GM18519 (cell line): ENCODE data around the gene MECR.

Experiments
- ATAC-seq: cut with Tn5 transposase; IDR thresholded peaks from one replicate; pipeline ENCODE4 v1.9.1; 2021; ENCODE audit warnings: mild to moderate bottlenecking, moderate library complexity; ENCODE audit not compliant: unreplicated experiment, low FRiP score

MECR gene

DNA sequence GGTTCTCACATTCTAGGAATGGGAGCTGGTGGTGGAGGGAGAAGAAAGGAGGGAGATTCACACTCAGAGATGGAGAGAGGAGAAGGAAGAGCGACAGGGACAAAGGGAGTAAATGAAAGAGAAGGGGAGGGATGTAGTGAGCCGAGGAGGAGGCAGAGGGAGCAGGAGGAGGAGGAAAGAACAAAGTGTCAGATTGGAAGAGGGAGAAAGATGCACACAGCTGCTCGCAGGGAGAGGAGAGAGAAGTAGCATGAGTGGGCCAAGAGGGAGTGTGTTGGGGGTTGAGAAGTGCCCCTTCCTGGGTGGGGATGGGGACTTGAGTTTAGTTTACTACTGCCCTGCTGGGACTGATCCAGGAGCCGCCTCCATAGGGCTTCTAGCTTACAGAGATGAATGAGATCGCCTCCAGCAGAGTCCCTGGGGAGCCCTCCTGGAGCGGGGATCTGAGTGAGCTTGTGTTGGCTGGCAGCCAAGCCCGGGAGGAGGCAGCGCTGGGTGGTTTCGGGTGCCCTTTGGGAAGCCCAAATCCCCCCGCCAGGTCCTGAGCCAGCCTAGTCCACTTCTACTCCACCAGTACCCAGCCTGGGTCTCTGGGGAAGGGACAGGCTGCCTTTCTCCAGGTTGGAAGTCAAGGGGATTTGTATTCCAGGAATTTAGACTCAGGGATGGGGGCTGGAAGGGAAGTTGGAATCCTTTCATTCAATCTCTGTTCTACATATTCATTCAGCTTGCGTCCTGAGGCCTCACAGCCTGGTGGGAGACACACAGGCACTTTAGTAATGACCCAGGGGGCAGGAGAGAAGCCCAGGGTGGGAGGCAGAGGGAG is 26.5 kb upstream of the MECR start:
- no peak for ATAC-seq

- ATAC-seq, result no peak
These were observed 25.7 kb upstream of the MECR start for GRCh38 chr1:29256394-29256793.

DNA sequence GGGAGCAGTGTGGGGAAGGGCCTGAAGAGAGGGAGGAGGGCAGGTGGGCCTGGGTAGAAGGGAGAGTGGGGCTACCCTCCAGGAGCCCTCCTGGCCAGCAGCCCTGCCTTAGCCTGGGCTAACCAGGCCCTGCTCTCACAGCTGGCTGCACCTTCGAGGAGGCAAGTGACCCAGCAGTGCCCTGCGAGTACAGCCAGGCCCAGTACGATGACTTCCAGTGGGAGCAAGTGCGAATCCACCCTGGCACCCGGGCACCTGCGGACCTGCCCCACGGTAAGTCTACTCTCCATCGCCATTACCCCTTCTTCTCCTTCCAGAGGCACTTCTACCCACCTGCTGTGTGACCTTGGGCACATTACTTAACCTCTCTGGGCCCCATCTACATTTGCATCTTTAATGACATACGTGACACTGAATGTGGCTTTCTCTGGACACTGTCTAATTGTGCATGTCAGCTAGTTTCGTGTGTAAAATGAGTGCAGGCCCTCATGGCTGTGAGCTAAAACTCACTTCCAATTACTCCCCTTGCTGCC is 24.5 kb upstream of the MECR start:
- no peak for ATAC-seq

- no peak for ATAC-seq
These were observed 23.6 kb upstream of the MECR start for GRCh38 chr1:29254346-29254745.

GRCh38 chr1:29253180-29253579 is 22.4 kb upstream of the MECR start:
- ATAC-seq, result no peak

GRCh38 chr1:29251164-29252124 is 20.7 kb upstream of the MECR start:
- no peak for ATAC-seq

DNA sequence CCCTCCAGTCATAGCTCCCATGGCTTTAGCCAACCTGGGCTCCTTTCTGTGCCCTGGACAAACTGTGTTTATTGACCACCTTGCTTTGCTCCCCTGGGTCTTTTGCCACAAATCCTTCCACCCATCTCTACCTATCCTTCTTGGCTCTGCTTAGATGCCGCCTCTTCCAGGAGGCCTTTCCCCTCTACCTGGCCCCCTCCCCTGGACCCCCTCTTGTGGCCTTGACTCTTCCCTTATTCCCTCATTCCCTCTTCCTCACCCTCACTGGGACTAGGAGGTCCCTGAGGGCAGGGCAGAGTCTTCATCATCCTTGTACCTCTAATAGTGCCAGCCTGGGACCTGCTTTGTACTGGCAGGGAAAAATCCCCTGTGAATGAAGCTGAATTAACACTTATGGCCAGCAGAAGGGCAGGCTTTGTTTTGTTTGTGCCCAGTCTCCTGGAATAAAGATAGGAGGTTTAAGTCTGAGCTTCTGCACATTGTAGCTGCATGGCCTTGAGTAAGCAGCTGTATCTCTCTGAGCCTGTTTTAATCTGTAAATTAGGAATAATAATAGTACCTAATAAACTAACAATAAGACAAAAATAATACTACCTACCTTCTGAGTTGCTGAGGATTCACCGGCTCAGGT is 19.3 kb upstream of the MECR start:
- no peak for ATAC-seq

DNA sequence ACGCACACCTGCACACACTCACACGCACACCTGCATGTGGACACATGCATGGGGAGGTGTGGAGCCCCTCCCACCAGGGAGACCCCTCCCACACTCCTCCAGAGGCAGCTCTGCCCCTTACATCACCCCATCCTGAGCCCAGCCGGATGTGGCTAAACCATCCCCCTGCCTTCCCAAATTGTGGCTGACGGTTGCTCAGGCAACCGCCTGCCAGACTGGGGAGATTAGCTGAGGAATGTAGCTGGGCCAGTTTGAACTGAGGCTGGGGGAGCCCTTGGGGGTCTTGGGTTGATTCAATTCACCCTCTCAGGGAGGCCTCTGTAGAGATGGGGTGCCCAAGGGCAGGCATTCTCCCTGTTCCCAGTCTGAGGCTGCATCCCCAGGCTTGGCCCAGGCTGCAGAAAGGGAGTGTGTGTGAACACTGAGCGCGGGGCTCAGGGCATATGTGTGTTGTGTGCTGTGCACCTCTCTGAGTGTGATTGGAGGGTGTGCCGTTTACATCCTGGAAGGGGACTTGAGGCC is 18.5 kb upstream of the MECR start:
- no peak for ATAC-seq

DNA sequence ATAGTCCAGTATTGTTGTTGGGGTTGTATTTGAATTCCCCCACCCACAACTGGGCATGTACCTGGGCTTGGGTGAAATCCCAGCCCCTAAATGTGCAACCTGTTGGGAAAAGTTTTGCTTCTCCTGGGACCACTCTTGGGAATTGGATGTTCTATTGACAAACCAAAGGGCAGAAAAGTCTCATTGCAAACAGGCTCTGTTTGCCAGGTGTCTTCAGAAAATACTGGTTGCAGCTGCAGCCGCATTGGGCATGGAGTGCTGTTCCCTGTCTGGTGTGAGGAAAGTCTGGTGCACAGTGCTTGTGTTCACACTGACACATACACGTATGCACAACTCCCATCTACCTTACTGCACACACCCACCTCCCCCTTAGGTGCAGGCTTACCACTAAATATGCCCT is 17.7 kb upstream of the MECR start:
- ATAC-seq, result no peak

GRCh38 chr1:29247571-29248273 is 17.0 kb upstream of the MECR start:
- no peak for ATAC-seq

GRCh38 chr1:29247044-29247443 is 16.3 kb upstream of the MECR start:
- no peak for ATAC-seq

GRCh38 chr1:29245876-29246275 is 15.1 kb upstream of the MECR start:
- ATAC-seq, result no peak

DNA sequence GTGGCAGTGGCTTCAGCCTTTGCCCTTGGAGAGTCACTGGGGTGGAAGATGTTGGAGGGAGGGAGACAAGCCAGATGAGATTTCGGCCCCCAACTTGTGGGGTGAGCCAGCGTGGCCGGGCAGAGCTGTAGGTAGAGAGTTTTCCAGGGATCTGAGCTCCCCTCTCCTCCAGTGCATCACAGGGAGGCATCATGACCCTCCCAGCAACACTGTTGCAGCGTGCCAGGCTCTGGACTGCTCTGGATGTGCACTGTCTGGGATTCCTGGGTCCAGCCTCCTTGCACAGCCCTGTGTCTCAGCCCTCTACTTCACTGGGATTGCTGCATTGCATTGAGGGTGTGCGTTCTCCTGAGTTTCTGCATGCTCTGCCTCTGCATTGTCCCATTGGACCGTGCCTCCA is 14.5 kb upstream of the MECR start:
- no peak for ATAC-seq

DNA sequence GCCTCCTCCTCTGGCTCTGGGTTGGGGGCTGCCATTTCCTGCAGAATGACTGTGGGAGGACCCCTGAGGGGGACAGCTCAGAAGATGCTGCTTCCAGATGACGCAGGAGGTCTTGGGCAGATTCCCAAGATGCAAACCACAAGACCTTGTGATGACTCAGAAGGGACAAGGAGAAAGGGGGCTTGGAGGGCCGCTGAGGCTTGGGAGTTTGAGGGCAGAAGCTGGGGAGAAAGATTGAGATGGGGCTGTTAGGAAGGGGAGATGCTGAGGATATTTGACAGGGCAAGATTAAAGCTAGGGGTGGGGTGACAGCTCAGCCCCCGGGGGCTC is 13.1 kb upstream of the MECR start:
- no peak for ATAC-seq

DNA sequence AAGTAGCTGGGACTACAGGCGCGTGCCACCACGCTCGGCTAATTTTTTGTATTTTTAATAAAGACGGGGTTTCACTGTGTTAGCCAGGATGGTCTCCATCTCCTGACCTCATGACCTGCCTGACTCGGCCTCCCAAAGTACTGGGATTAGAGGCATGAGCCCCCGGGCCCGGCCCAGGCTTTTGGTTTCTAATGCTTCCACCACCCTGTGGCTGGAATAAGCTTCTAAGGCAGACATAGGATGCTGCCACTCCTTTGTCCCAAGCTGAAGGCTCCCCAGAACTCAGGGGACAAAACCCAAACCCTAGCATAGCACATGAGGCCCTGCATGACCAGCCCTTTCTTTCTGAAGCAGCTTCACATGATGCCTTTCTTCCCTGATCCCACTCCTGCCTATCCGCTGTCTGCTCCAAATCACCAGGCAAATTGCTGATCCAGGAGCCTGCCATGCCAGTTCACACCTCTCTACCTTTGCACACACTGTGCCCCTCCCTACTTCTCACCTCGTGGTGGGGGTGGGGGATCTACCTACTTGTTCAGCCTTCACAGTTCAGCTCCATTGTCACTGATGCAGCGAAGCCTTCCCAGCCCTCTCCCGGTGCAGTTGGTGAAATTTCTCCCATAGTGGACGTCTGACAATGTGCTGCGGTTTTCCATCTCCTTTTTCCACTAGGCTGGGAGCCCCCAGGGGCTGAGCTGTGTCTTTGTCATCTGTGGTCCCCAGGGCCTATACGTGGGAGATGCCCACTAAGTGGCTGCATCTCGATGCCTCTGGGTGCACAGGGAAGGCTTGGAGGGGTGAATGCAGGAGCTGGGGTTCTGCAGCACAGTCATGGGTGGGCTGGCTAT is 12.5 kb upstream of the MECR start:
- ATAC-seq, result no peak

DNA sequence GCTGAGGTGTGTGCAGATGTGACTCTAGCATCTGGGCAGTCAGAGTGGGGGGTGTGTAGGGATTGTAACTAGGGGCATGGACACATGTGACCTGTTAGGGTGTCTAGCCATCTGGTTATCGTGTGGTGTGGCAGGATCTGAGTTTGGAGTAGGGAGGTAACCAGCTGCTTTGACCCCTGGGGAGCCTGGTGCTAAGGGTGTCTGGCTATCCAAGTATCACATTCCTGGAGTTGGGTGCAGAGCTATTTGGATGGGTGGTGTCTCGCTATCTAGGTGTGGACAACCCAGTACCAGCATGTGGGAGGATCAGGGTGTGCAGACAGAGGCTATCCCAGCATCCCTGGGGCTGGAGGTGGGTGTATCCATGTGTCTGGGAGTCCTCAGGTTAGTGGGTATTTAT is 10.3 kb upstream of the MECR start:
- ATAC-seq, result no peak

GRCh38 chr1:29240400-29240837 is 9.7 kb upstream of the MECR start:
- no peak for ATAC-seq

- ATAC-seq, result no peak
These were observed 8.4 kb upstream of the MECR start for GRCh38 chr1:29239142-29239541.

- no peak for ATAC-seq
These were observed 7.9 kb upstream of the MECR start for GRCh38 chr1:29238620-29239002.
